Raji (cell line): ENCODE data around the gene SLC1A7.

Experiments
- POLR2A ChIP-seq: IDR thresholded peaks from 2 replicates; pipeline ENCODE4 v1.6.1; 2011; ENCODE audit warnings: low read depth, low read length, control low read depth; ENCODE audit not compliant: insufficient read depth

Gene SLC1A7

GRCh38 chr1:53129891-53130597 lies 12.4 kb downstream of the SLC1A7 start:
- no peak for TF ChIP-seq POLR2A

GRCh38 chr1:53128401-53128800 lies 14.0 kb downstream of the SLC1A7 start:
- TF ChIP-seq POLR2A, result no peak

GRCh38 chr1:53127546-53127945 lies 14.9 kb downstream of the SLC1A7 start:
- TF ChIP-seq POLR2A, result no peak

GRCh38 chr1:53126495-53126894 lies 15.9 kb downstream of the SLC1A7 start:
- TF ChIP-seq POLR2A, result no peak

- no peak for TF ChIP-seq POLR2A
Measured at GRCh38 chr1:53125623-53126360, 16.6 kb downstream of the SLC1A7 start.

GRCh38 chr1:53125122-53125521 lies 17.3 kb downstream of the SLC1A7 start:
- TF ChIP-seq POLR2A, result no peak

GRCh38 chr1:53123453-53124140 lies 18.8 kb downstream of the SLC1A7 start:
- no peak for TF ChIP-seq POLR2A

GRCh38 chr1:53122961-53123413 lies 19.5 kb downstream of the SLC1A7 start:
- no peak for TF ChIP-seq POLR2A

- no peak for TF ChIP-seq POLR2A
Measured at GRCh38 chr1:53122201-53122885, 20.1 kb downstream of the SLC1A7 start.

- no peak for TF ChIP-seq POLR2A
Measured at GRCh38 chr1:53121319-53122172, 20.9 kb downstream of the SLC1A7 start.

- no peak for TF ChIP-seq POLR2A
Measured at GRCh38 chr1:53120659-53121058, 21.8 kb downstream of the SLC1A7 start.

GRCh38 chr1:53117836-53118235 lies 24.6 kb downstream of the SLC1A7 start:
- TF ChIP-seq POLR2A, result no peak

GRCh38 chr1:53116933-53117600 lies 25.4 kb downstream of the SLC1A7 start:
- TF ChIP-seq POLR2A, result no peak

- TF ChIP-seq POLR2A, result no peak
Measured at GRCh38 chr1:53116307-53116810, 26.1 kb downstream of the SLC1A7 start.
